GM12874 (cell line): ENCODE measurements around the gene CHST12.

ENCODE experiments used
- CTCF ChIP-seq: IDR thresholded peaks from 2 replicates; pipeline ENCODE4 v1.5.1; 2011; ENCODE audit warnings: low read depth, mild to moderate bottlenecking, control low read depth, low read length, moderate library complexity; ENCODE audit not compliant: insufficient read depth

CHST12 gene

DNA sequence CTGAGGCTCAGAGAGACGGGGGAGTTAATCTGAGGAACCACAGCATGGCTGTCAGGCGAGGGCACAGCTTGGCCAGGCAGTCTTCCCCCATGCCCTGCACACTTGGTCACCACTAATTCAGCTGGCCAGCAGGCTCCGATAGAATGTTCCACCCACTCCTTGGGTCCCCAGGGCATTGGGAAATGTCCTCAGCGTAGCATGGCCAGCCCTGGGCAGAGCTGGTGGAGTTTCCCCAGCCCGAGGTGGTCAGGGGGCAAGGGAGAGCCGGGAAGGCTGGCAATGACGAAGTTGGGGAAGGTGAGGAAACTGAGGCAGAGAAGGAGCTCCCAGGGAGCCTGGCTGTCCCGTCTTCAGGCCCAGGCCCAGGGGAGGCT is 84.8 kb downstream of the CHST12 start:
- TF ChIP-seq CTCF: no peak

GRCh38 chr7:2488681-2489080 is 85.3 kb downstream of the CHST12 start:
- TF ChIP-seq CTCF: no peak

DNA sequence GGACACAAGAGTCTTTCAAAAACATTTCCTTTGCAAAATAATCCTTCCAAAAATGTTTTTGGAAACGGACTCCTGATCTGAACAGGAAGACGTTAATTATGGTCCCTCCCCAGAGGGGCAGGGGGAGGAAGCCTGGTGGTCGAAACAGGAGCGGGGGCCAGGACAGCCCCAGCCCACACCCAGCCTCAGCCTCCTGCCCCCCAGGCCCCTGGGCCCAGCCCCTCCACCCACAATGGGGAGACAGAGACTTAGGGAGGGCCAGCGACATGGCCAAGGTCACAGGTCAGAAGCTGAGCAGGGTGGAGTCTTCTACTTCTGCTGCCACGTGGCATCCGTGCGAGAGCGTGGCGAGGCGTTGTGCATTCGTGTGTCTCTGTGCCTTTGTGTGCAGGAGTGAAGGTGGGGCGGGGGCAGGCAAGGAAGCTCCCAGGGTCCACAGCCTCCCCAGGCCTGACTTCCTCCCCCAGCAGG is 86.8 kb downstream of the CHST12 start:
- no peak for TF ChIP-seq CTCF

- TF ChIP-seq CTCF: no peak
Measured at GRCh38 chr7:2492038-2492437, 88.6 kb downstream of the CHST12 start.

DNA sequence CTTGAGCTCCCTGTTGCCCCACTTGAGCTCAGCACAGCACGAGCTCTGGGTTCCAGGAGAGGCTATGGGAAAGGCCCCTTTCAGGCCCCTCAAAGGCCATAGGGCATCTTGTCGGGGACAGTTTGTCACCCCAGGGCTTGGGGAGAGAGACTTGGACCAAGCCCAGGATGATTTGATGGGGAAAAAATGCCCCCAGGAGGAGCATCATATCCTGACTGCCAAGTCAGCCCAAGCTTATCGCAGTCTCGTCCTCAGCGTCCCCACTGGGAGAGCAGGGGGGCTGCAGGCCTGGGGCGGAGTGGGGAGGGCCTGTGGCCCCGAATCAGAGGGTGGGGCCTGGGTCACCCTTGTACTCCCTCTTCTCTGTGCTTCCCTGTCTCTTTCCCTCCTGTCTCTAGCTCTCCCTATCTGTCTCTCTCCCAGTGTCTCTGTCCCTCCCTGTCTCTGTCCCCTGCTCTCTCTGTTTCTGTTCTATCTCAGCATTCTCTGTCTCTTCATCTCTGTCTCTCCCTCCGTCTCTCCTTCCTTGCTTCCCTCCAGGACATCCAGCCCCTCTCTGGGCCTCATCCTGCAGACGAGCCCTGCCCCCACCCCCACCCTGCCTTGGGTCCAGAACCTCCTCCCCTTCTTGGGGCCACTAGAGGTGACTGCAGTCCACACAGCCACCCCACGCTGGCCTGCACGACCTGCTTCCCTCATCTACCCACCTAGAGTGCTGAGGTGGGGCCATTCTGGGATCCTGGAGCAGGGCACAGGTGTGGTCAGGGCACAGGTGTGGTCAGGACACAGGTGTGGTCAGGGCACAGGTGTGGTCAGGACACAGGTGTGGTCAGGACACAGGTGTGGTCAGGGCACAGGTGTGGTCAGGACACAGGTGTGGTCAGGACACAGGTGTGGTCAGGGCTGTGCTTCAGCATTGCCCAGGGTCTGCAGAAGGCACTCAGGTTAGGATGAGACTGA is 90.1 kb downstream of the CHST12 start:
- no peak for TF ChIP-seq CTCF

DNA sequence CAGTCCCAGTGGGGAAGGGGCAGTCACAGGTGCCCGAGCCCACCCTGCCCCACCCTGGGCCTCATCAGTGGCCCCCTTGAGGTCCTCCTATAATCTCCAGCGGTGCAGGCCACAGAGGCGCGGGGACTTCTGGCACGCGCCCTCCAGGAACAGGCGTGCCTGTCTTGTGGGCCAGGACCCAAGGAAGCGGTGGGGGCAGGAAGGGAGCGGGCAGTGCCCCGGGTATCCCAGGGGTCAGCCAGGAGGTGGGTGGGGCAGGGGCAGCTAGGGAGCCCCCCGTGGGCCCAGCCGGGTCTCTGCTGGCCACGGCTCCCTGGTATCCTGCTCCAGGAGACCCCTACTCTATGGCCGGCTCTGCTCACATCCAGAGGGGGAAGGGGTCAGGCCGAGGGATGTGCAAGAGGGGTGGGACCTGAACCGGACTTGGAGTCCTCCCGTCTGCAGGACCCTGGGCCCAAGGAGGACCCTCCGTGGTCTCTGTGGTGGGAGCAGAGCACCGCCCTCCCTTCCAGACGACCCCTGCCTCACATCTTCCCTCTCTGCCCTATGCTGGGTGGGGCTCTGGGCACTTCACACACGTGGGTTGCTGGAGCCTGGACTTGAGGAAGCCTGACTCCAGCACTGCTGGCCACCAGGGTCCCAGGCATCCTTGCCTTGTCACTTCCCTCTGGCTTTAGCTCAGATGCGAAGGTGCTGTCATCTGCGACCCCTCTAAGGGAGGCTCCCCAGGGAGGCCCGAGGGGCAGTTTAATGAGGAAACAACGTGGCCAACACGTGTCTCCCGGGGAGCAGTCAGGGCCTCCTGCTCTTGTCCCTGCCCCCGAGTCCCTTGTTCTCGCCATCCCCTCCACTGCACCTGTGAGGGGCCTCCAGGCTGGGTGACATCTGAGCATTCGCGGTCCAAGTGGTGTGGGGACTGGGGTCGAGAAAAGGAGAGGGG is 91.0 kb downstream of the CHST12 start:
- no peak for TF ChIP-seq CTCF
